ENCODE measurements around the gene MIF.
"Not testable (repeated sequence)": the region's sequence is repeated elsewhere in the genome, so short reads cannot be mapped to it uniquely, and the experiment has no call there.

MIF gene

GRCh38 chr22:23877566-23877965 lies 16.6 kb upstream of the MIF start:
- FAIRE-seq = no peak

GRCh38 chr22:23878219-23878618 lies 16.0 kb upstream of the MIF start:
- FAIRE-seq = no peak

GRCh38 chr22:23882370-23882769 lies 11.8 kb upstream of the MIF start:
- no peak for FAIRE-seq

GRCh38 chr22:23883658-23884057 lies 10.5 kb upstream of the MIF start:
- FAIRE-seq = no peak

- no peak for FAIRE-seq
Measured at GRCh38 chr22:23884140-23884539, 10.0 kb upstream of the MIF start.

GRCh38 chr22:23888615-23889401 lies 5.4 kb upstream of the MIF start:
- no peak for FAIRE-seq

GRCh38 chr22:23889620-23890019 lies 4.6 kb upstream of the MIF start:
- FAIRE-seq = no peak

- FAIRE-seq = no peak
Measured at GRCh38 chr22:23891726-23892125, 2.5 kb upstream of the MIF start.

- FAIRE-seq = no peak
Measured at GRCh38 chr22:23892130-23892529, 2.1 kb upstream of the MIF start.

GRCh38 chr22:23892706-23893105 lies 1.5 kb upstream of the MIF start:
- FAIRE-seq = no peak

- FAIRE-seq = no peak
Measured at GRCh38 chr22:23893121-23893944, 850 bp upstream of the MIF start.

GRCh38 chr22:23894710-23895598 lies 771 bp downstream of the MIF start:
- no peak for FAIRE-seq

- FAIRE-seq = no peak
Measured at GRCh38 chr22:23895599-23896144, 1.5 kb downstream of the MIF start.

- no peak for FAIRE-seq
Measured at GRCh38 chr22:23896166-23896522, 2.0 kb downstream of the MIF start.

GRCh38 chr22:23896523-23897186 lies 2.5 kb downstream of the MIF start:
- FAIRE-seq = no peak

GRCh38 chr22:23897320-23897719 lies 3.1 kb downstream of the MIF start:
- no peak for FAIRE-seq

- FAIRE-seq = no peak
Measured at GRCh38 chr22:23898006-23898974, 4.1 kb downstream of the MIF start.

GRCh38 chr22:23899042-23899745 lies 5.0 kb downstream of the MIF start:
- no peak for FAIRE-seq

GRCh38 chr22:23900227-23900626 lies 6.0 kb downstream of the MIF start:
- not testable (repeated sequence) for FAIRE-seq

GRCh38 chr22:23901600-23901999 lies 7.4 kb downstream of the MIF start:
- FAIRE-seq = no peak

All from colon (tissue), 2 donors.